ENCODE data around the gene OTUD5.

The OTUD5 gene

DNA sequence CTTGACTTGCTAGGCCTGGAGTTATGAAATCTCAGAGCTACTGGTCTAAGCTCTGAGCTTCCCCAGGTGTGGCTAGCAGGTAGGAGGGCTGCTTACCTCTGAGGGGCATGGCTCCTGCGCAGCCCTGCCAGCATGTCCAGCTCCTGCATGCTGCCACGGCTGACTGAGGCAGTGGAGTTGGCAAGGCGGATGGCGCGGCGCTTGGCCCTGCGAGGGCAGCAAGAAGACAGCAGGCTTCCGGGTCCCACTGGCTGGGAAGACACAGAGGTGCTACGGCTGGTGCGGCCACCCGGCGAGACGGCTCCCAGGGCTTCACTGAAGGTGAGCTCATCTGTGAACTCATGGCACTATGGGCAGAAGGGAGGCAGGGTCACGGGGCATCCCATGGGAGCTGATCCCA lies 8.6 kb upstream of the OTUD5 start:
- H3K36me3 ChIP-seq: no peaks in the 10 kb centered on the region
- no peak for DNase-seq
- peaks cover 5% of the 10 kb centered on the region for H3K27me3 ChIP-seq (ENCODE audit: insufficient read depth, low read depth, severe bottlenecking)
- no peaks in the 10 kb centered on the region for H3K9me3 ChIP-seq (ENCODE audit: severe bottlenecking)
- TF ChIP-seq, protein P1, sequence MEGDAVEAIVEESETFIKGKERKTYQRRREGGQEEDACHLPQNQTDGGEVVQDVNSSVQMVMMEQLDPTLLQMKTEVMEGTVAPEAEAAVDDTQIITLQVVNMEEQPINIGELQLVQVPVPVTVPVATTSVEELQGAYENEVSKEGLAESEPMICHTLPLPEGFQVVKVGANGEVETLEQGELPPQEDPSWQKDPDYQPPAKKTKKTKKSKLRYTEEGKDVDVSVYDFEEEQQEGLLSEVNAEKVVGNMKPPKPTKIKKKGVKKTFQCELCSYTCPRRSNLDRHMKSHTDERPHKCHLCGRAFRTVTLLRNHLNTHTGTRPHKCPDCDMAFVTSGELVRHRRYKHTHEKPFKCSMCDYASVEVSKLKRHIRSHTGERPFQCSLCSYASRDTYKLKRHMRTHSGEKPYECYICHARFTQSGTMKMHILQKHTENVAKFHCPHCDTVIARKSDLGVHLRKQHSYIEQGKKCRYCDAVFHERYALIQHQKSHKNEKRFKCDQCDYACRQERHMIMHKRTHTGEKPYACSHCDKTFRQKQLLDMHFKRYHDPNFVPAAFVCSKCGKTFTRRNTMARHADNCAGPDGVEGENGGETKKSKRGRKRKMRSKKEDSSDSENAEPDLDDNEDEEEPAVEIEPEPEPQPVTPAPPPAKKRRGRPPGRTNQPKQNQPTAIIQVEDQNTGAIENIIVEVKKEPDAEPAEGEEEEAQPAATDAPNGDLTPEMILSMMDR (IDR thresholded peaks at IDR 0.05; ENCODE audit: low read depth, low read length): no peak
- H3K4me3 ChIP-seq (ENCODE audit: low read depth, low read length): no peak overlapping the region
- H3K27ac ChIP-seq: no peak overlapping the region

DNA sequence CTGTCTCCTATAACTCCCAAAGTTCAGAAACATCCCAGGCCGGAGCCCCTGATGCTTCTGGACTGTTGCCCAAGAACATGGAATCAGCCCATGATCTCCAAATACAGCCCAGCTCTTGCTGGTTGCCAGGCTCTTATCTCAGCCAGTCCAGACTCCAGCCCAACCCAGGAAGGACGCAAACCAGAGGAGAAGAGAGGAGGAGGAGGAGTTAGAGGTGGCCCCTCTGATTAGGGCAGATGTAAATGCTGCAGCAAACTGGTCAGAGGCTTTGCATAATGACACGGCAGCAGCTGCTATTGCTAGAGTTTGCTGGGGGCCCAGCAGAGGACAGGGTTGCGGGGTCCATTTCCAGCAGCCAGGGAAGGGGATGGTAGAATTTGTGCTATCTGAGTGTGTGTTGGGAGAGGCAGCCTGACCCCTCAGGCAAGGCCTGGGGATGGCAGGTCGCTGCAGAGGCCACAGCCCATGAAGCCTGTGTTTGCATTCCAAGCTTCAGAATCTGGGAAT lies 4.2 kb upstream of the OTUD5 start:
- Histone ChIP-seq H3K9me3 (ENCODE audit: severe bottlenecking) (peaks cover 5% of the 10 kb centered on the region), H3K4me3 (ENCODE audit: low read depth, low read length) (no peak overlapping the region), H3K27ac (no peak overlapping the region), H3K36me3 (no peaks in the 10 kb centered on the region), H3K27me3 (ENCODE audit: insufficient read depth, low read depth, severe bottlenecking) (peaks cover 6% of the 10 kb centered on the region)
- TF ChIP-seq, protein P1 (IDR thresholded peaks at IDR 0.05; ENCODE audit: low read depth, low read length): no peak
- DNase-seq: no peak

DNA sequence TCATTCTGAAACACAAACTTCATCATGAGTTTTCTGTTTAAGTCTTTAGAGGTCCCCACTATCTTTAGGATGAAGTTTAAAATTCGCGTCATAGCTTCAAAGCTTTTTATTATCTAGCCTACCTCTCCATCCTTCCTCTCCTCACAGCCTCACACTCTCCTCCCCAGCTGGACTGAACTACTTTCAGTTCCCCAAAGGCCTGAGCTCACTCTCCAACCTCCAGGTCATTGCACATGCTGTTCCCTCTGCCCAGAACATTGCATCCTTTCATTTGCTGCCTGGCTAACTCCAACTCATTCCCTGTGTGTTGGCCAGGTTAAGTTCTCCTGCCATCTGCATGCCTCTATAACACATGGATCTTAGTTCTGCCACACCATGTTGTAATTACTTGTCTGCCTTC lies 2.9 kb upstream of the OTUD5 start:
- no peak overlapping the region for H3K27ac ChIP-seq

DNA sequence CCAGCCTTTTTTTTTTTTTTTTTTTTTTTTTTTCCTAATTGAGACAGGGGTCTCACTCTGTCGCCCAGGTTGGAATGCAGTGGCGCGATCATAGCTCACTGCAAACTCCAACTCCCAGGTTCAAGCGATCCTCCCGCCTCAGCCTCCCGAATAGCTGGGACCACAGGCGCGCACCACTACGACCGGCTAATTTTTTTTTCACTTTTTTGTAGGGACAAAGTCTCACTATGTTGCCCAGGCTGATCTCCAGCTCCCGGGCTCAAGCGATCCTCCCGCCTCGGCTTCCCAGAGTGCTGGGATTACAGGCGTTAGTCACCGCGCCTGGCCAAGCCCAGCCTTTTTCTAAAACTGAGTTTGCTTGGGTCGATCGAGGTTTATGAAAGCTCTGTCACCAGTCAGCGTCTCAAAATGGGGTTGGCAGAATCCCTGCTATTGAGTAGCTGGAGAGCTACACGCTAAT lies 1.3 kb upstream of the OTUD5 start:
- Histone ChIP-seq H3K27me3 (ENCODE audit: insufficient read depth, low read depth, severe bottlenecking) (peaks cover 6% of the 10 kb centered on the region), H3K27ac (peak overlapping the region; percentile 93), H3K9me3 (ENCODE audit: severe bottlenecking) (peaks cover 5% of the 10 kb centered on the region), H3K4me3 (ENCODE audit: low read depth, low read length) (peak overlapping the region; percentile 53), H3K36me3 (peaks cover 19% of the 10 kb centered on the region)
- DNase-seq: peak; percentile 30
- TF ChIP-seq, protein P1 (IDR thresholded peaks at IDR 0.05; ENCODE audit: low read depth, low read length): no peak

More for the DNA sequence above, 2.9 kb upstream of the OTUD5 start:
- H3K4me3 ChIP-seq (ENCODE audit: low read depth, low read length): no peak overlapping the region
- H3K36me3 ChIP-seq: peaks cover 10% of the 10 kb centered on the region
- TF ChIP-seq, protein P1 (IDR thresholded peaks at IDR 0.05; ENCODE audit: low read depth, low read length): no peak
- peaks cover 6% of the 10 kb centered on the region for H3K27me3 ChIP-seq (ENCODE audit: insufficient read depth, low read depth, severe bottlenecking)
- DNase-seq: no peak
- H3K9me3 ChIP-seq (ENCODE audit: severe bottlenecking): peaks cover 5% of the 10 kb centered on the region

DNA sequence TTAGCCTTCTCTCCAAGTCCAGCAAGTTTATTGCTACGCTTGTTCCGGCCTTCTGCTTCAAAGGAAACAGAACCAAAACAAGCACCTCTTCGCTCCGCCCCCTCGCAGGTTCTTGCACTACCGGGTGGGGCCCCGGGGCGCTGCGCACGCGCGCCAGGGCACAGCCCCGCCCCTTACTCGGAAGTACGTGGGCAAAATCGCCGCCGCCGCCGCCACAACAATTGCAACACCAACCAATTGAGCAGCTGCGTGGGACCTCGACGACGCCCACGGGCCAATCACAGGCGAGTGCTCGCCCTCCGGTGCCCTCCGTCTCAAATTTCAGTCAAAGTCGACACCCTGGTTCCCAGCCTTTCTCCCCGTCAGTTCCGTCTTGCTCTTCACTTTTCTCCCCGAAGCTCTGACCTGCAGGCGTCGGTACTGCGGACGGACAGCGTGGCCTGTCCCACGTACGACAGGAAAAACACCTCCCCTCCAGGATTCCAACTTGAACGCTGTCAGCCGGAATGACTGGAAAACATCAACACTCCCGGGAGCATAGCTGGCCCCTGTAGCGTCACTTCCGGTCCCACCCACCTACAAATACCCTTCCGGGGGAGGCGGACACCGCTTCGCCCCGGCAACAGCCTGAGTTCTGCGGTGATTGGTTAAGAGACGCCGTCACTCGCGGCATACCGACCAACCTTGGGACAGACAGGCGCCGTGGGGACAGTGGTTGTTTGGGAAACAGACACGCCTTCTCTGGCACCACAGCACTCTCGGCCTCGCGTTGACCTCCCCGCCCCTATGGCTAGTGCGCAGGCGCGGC lies 624 bp upstream of the OTUD5 start:
- peak overlapping the region; percentile 93 for H3K27ac ChIP-seq
- H3K4me3 ChIP-seq (ENCODE audit: low read depth, low read length): peak overlapping the region; percentile 53
- TF ChIP-seq, protein P1 (IDR thresholded peaks at IDR 0.05; ENCODE audit: low read depth, low read length): no peak
- peak; percentile 95 for DNase-seq
- peaks cover 6% of the 10 kb centered on the region for H3K27me3 ChIP-seq (ENCODE audit: insufficient read depth, low read depth, severe bottlenecking)
- H3K36me3 ChIP-seq: peaks cover 19% of the 10 kb centered on the region
- H3K9me3 ChIP-seq (ENCODE audit: severe bottlenecking): peaks cover 5% of the 10 kb centered on the region

Measured in WERI-Rb-1 (cell line).